Ovary (tissue), 3 donors: ENCODE measurements around the gene KCNG2.

Experiments
- CTCF ChIP-seq, 3 donors: fragments of 450-650 bp in 2 of 3; fragments of 200-600 bp in 1 of 3; IDR thresholded peaks; one replicate each; pipeline versions ENCODE4 v1.5.1 to v1.8.0; 2016 to 2022; ENCODE audit warnings: antibody characterized with exemption in 3 of 3, mild to moderate bottlenecking in 1 of 3
- POLR2A ChIP-seq: fragments of 450-650 bp; IDR thresholded peaks from one replicate; pipeline ENCODE4 v1.6.1; 2017; ENCODE audit warnings: antibody characterized with exemption, mild to moderate bottlenecking, moderate library complexity
- donor health status: DM: no; HTN: no; CAD: no.

- TF ChIP-seq CTCF (IDR thresholded peaks at IDR 0.05) = no peak
- TF ChIP-seq POLR2A = no peak
Observed at GRCh38 chr18:79857082-79857671, 59.4 kb downstream of the KCNG2 start.
